ENCODE measurements around the gene CDK9.
A peak's percentile ranks its signal among the peaks of the same experiment; 100 is the strongest.

The CDK9 gene

GRCh38 chr9:127808347-127809001 is 22.6 kb downstream of the CDK9 start:
- H3K4me3 ChIP-seq (ENCODE audit: low read depth, low read length), result no peak overlapping the region
- no peak for DNase-seq
- TF ChIP-seq CTCF (IDR thresholded peaks at IDR 0.05; ENCODE audit: low read depth, low read length), result no peak
- H3K27ac ChIP-seq, result no peak overlapping the region
- no peaks in the 10 kb centered on the region for H3K27me3 ChIP-seq (ENCODE audit: insufficient read depth, low read depth, severe bottlenecking)
- H3K36me3 ChIP-seq, result peaks cover 91% of the 10 kb centered on the region
- H3K9me3 ChIP-seq (ENCODE audit: severe bottlenecking), result no peaks in the 10 kb centered on the region

GRCh38 chr9:127809002-127809539 is 23.2 kb downstream of the CDK9 start:
- H3K4me3 ChIP-seq (ENCODE audit: low read depth, low read length), result no peak overlapping the region
- H3K27me3 ChIP-seq (ENCODE audit: insufficient read depth, low read depth, severe bottlenecking), result no peaks in the 10 kb centered on the region
- DNase-seq, result no peak
- peaks cover 96% of the 10 kb centered on the region for H3K36me3 ChIP-seq
- no peak for TF ChIP-seq CTCF (IDR thresholded peaks at IDR 0.05; ENCODE audit: low read depth, low read length)
- no peaks in the 10 kb centered on the region for H3K9me3 ChIP-seq (ENCODE audit: severe bottlenecking)
- H3K27ac ChIP-seq, result no peak overlapping the region

GRCh38 chr9:127809540-127810377 is 23.9 kb downstream of the CDK9 start:
- DNase-seq, result no peak
- Histone ChIP-seq H3K27ac (no peak overlapping the region), H3K36me3 (peaks cover 96% of the 10 kb centered on the region), H3K27me3 (ENCODE audit: insufficient read depth, low read depth, severe bottlenecking) (no peaks in the 10 kb centered on the region), H3K4me3 (ENCODE audit: low read depth, low read length) (no peak overlapping the region), H3K9me3 (ENCODE audit: severe bottlenecking) (no peaks in the 10 kb centered on the region)
- no peak for TF ChIP-seq CTCF (IDR thresholded peaks at IDR 0.05; ENCODE audit: low read depth, low read length)

- Histone ChIP-seq H3K27me3 (ENCODE audit: insufficient read depth, low read depth, severe bottlenecking) (no peaks in the 10 kb centered on the region), H3K9me3 (ENCODE audit: severe bottlenecking) (no peaks in the 10 kb centered on the region), H3K27ac (peak overlapping the region; percentile 37), H3K4me3 (ENCODE audit: low read depth, low read length) (no peak overlapping the region), H3K36me3 (peaks cover 96% of the 10 kb centered on the region)
- TF ChIP-seq CTCF (IDR thresholded peaks at IDR 0.05; ENCODE audit: low read depth, low read length), result no peak
- no peak for DNase-seq
Measured at GRCh38 chr9:127810378-127811187, 24.7 kb downstream of the CDK9 start.

GRCh38 chr9:127812011-127812410 is 26.2 kb downstream of the CDK9 start:
- no peak overlapping the region for H3K4me3 ChIP-seq (ENCODE audit: low read depth, low read length)
- H3K27me3 ChIP-seq (ENCODE audit: insufficient read depth, low read depth, severe bottlenecking), result no peaks in the 10 kb centered on the region
- no peak for TF ChIP-seq CTCF (IDR thresholded peaks at IDR 0.05; ENCODE audit: low read depth, low read length)
- no peak for DNase-seq
- H3K27ac ChIP-seq, result peak overlapping the region; percentile 37
- peaks cover 91% of the 10 kb centered on the region for H3K36me3 ChIP-seq
- H3K9me3 ChIP-seq (ENCODE audit: severe bottlenecking), result no peaks in the 10 kb centered on the region
